Endothelial cell of umbilical vein (primary cell): ENCODE data around the gene AGBL4.

Experiments
- EZH2 ChIP-seq: IDR thresholded peaks from 2 replicates; pipeline ENCODE4 v1.6.1; 2012; ENCODE audit warnings: borderline replicate concordance, low read depth, mild to moderate bottlenecking, moderate library complexity, low read length, inconsistent platforms; ENCODE audit not compliant: severe bottlenecking
- POLR2AphosphoS5 ChIP-seq: IDR thresholded peaks from 2 replicates; pipeline ENCODE4 v1.6.1; 2012; ENCODE audit warnings: low read depth, mild to moderate bottlenecking, control low read depth, low read length, moderate library complexity; ENCODE audit not compliant: insufficient read depth
- TF ChIP-seq, protein P1 (sequence below), 2 donors: IDR thresholded peaks; 1 replicate in 1 of 2; 2 replicates in 1 of 2; pipeline ENCODE4 v1.5.1; 2011; ENCODE audit warnings: low read length in 2 of 2, mild to moderate bottlenecking in 2 of 2, moderate library complexity in 2 of 2, control low read depth in 1 of 2, inconsistent platforms in 1 of 2, low read depth in 1 of 2; ENCODE audit not compliant: insufficient read depth in 1 of 2; ENCODE audit errors: extremely low read depth in 1 of 2

- TF ChIP-seq EZH2, result no peak
- no peak for TF ChIP-seq POLR2AphosphoS5
- TF ChIP-seq, protein P1, sequence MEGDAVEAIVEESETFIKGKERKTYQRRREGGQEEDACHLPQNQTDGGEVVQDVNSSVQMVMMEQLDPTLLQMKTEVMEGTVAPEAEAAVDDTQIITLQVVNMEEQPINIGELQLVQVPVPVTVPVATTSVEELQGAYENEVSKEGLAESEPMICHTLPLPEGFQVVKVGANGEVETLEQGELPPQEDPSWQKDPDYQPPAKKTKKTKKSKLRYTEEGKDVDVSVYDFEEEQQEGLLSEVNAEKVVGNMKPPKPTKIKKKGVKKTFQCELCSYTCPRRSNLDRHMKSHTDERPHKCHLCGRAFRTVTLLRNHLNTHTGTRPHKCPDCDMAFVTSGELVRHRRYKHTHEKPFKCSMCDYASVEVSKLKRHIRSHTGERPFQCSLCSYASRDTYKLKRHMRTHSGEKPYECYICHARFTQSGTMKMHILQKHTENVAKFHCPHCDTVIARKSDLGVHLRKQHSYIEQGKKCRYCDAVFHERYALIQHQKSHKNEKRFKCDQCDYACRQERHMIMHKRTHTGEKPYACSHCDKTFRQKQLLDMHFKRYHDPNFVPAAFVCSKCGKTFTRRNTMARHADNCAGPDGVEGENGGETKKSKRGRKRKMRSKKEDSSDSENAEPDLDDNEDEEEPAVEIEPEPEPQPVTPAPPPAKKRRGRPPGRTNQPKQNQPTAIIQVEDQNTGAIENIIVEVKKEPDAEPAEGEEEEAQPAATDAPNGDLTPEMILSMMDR (IDR thresholded peaks at IDR 0.05; ENCODE audit: extremely low read depth in 1 of 2, insufficient read depth in 1 of 2, low read depth in 1 of 2, low read length in 2 of 2), result no peak
These were observed 497.1 kb downstream of the AGBL4 start for GRCh38 chr1:49526672-49527071.
